ENCODE data around the gene CSTPP1.

Gene CSTPP1

GRCh38 chr11:47161134-47161854 lies 224.7 kb downstream of the CSTPP1 start:
- TF ChIP-seq TAF1 (IDR thresholded peaks at IDR 0.05; ENCODE audit: borderline replicate concordance, insufficient read depth, low read length) (no peak), SIN3A (IDR thresholded peaks at IDR 0.05; ENCODE audit: borderline replicate concordance, insufficient read depth, low read length) (no peak), POLR2AphosphoS5 (IDR thresholded peaks at IDR 0.05; ENCODE audit: low read depth, low read length) (no peak; the same call in 1 of the 2 replicates), FOXP2 (optimal IDR thresholded peaks at IDR 0.05; ENCODE audit: borderline replicate concordance, extremely low read depth, extremely low read length, insufficient read depth) (no peak)
- TF ChIP-seq, protein P1, sequence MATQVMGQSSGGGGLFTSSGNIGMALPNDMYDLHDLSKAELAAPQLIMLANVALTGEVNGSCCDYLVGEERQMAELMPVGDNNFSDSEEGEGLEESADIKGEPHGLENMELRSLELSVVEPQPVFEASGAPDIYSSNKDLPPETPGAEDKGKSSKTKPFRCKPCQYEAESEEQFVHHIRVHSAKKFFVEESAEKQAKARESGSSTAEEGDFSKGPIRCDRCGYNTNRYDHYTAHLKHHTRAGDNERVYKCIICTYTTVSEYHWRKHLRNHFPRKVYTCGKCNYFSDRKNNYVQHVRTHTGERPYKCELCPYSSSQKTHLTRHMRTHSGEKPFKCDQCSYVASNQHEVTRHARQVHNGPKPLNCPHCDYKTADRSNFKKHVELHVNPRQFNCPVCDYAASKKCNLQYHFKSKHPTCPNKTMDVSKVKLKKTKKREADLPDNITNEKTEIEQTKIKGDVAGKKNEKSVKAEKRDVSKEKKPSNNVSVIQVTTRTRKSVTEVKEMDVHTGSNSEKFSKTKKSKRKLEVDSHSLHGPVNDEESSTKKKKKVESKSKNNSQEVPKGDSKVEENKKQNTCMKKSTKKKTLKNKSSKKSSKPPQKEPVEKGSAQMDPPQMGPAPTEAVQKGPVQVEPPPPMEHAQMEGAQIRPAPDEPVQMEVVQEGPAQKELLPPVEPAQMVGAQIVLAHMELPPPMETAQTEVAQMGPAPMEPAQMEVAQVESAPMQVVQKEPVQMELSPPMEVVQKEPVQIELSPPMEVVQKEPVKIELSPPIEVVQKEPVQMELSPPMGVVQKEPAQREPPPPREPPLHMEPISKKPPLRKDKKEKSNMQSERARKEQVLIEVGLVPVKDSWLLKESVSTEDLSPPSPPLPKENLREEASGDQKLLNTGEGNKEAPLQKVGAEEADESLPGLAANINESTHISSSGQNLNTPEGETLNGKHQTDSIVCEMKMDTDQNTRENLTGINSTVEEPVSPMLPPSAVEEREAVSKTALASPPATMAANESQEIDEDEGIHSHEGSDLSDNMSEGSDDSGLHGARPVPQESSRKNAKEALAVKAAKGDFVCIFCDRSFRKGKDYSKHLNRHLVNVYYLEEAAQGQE (IDR thresholded peaks at IDR 0.05; ENCODE audit: insufficient read depth in 1 of 2, low read depth in 2 of 2, low read length in 2 of 2): no peak

DNA sequence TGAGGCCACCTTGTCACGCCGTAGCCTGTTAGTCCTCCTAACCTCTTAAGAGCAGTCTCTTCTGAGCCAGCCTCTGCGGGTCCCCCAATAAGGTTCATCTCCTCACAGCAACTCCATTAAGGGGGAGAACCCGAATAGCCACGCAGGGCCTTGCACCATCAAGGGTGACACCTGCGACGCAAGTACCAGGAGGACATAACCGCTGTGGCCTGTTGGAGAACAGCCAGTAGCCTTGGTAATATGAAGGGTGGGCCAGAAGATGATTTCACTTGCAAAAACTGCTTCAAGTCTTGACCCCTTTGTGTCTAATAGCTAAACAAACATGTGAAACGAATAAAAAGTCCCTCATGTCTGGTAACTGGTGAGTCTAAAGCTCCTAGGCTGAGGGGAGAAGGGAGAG lies 225.3 kb downstream of the CSTPP1 start:
- TF ChIP-seq TAF1 (IDR thresholded peaks at IDR 0.05; ENCODE audit: borderline replicate concordance, insufficient read depth, low read length) (no peak), SIN3A (IDR thresholded peaks at IDR 0.05; ENCODE audit: borderline replicate concordance, insufficient read depth, low read length) (no peak), POLR2AphosphoS5 (IDR thresholded peaks at IDR 0.05; ENCODE audit: low read depth, low read length) (no peak), FOXP2 (optimal IDR thresholded peaks at IDR 0.05; ENCODE audit: borderline replicate concordance, extremely low read depth, extremely low read length, insufficient read depth) (no peak)
- TF ChIP-seq, protein P1 (IDR thresholded peaks at IDR 0.05; ENCODE audit: insufficient read depth in 1 of 2, low read depth in 2 of 2, low read length in 2 of 2): no peak

GRCh38 chr11:47162426-47162825 lies 225.9 kb downstream of the CSTPP1 start:
- no peak for TF ChIP-seq SIN3A (IDR thresholded peaks at IDR 0.05; ENCODE audit: borderline replicate concordance, insufficient read depth, low read length)
- TF ChIP-seq TAF1 (IDR thresholded peaks at IDR 0.05; ENCODE audit: borderline replicate concordance, insufficient read depth, low read length): no peak
- no peak; the same call in 1 of the 2 replicates for TF ChIP-seq POLR2AphosphoS5 (IDR thresholded peaks at IDR 0.05; ENCODE audit: low read depth, low read length)
- TF ChIP-seq FOXP2 (optimal IDR thresholded peaks at IDR 0.05; ENCODE audit: borderline replicate concordance, extremely low read depth, extremely low read length, insufficient read depth): no peak
- TF ChIP-seq, protein P1 (IDR thresholded peaks at IDR 0.05; ENCODE audit: insufficient read depth in 1 of 2, low read depth in 2 of 2, low read length in 2 of 2): no peak

- TF ChIP-seq FOXP2 (optimal IDR thresholded peaks at IDR 0.05; ENCODE audit: borderline replicate concordance, extremely low read depth, extremely low read length, insufficient read depth): no peak
- peak; percentile 8; the same call in 1 of the 2 replicates for TF ChIP-seq POLR2AphosphoS5 (IDR thresholded peaks at IDR 0.05; ENCODE audit: low read depth, low read length)
These were observed 226.6 kb downstream of the CSTPP1 start for GRCh38 chr11:47163193-47163592.

GRCh38 chr11:47163898-47164297 lies 227.3 kb downstream of the CSTPP1 start:
- TF ChIP-seq, protein P1 (IDR thresholded peaks at IDR 0.05; ENCODE audit: insufficient read depth in 1 of 2, low read depth in 2 of 2, low read length in 2 of 2): no peak
- TF ChIP-seq POLR2AphosphoS5 (IDR thresholded peaks at IDR 0.05; ENCODE audit: low read depth, low read length) (no peak; the same call in 1 of the 2 replicates), TAF1 (IDR thresholded peaks at IDR 0.05; ENCODE audit: borderline replicate concordance, insufficient read depth, low read length) (no peak), FOXP2 (optimal IDR thresholded peaks at IDR 0.05; ENCODE audit: borderline replicate concordance, extremely low read depth, extremely low read length, insufficient read depth) (no peak), SIN3A (IDR thresholded peaks at IDR 0.05; ENCODE audit: borderline replicate concordance, insufficient read depth, low read length) (no peak)

Data from PFSK-1 (cell line).